Activated naive CD8-positive, alpha-beta T cell treated with anti-CD3 and anti-CD28 coated beads, Interleukin-2, amount 50 U/mL, for 16 hours (primary cell): ENCODE measurements around the gene SNTB2.
"Not testable (repeated sequence)": the region's sequence is repeated elsewhere in the genome, so short reads cannot be mapped to it uniquely, and the experiment has no call there.

Experiments
- DNase-seq: peaks from one replicate; pipeline ENCODE4 v3.0.0-alpha.2; 2020; ENCODE audit warnings: low read depth, low spot score

The SNTB2 gene

GRCh38 chr16:69186642-69187445 is at the start of gene SNTB2:
TSS of gene SNTB2 (plus strand) at chr16:69187164. CDS start at chr16:69187167, 3 bp downstream.
- peak; percentile 25 for DNase-seq

DNA sequence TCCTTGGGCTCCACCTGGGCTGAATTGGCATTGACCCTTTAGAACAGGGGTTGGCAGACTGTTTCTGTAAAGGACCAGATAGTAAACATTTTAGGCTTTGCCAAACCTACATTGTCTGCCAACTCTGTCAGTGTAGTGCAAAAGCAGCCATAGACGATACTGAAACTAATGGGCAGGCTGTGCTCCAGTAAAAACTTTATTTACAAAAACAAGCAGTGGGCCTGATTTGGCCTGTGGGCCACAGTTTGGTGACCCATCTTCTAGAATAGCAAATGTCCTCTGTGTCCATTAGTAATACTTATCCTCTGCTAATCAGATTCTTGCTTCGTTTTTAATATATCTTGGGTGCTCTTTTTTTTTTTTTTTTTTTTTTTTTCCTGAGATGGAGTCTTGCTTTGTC is 48.4 kb upstream of the SNTB2 start:
- DNase-seq, result no peak

DNA sequence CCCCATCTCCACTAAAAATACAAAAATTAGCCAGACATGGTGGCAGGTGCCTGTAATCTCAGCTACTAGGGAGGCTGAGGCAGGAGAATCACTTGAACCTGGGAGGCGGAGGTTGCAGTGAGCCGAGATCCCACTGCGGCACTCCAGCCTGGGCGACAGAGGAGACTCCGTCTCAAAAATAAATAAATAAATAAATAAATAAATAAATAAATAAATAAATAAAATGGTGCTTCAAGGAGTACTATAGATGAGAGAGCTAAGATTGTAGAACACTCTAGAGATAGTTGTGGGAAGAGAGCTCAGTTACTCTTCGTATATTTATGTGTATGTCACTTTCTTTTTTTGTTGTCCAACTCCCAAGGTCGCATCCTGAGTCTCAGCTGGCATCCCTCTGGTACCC is 47.5 kb upstream of the SNTB2 start:
- DNase-seq, result not testable (repeated sequence)

- no peak for DNase-seq
These were observed 46.0 kb upstream of the SNTB2 start for GRCh38 chr16:69141014-69141413.

- DNase-seq, result no peak
These were observed 45.0 kb upstream of the SNTB2 start for GRCh38 chr16:69141936-69142335.

- no peak for DNase-seq
These were observed 43.8 kb upstream of the SNTB2 start for GRCh38 chr16:69143116-69143515.

DNA sequence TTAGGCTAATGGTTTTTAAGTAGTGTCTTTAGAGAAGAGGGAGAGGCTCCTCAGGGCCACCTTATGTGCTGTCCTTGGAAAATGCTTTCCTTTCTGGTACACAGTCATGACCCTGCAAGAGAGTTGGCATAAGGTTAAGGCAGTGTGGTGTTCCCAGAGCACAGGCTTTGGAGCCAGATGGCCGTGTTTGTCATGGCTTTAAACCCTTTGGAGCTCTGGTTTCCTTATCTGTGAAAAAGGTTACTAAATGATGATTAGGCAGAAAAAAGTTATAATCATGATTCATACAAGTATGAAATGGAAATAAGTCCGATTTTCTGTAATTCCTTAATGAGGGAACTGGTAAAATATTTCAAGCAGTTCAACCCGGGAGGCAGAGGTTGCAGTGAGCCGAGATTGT is 41.3 kb upstream of the SNTB2 start:
- DNase-seq, result no peak

- not testable (repeated sequence) for DNase-seq
These were observed 37.3 kb upstream of the SNTB2 start for GRCh38 chr16:69149621-69150020.

DNA sequence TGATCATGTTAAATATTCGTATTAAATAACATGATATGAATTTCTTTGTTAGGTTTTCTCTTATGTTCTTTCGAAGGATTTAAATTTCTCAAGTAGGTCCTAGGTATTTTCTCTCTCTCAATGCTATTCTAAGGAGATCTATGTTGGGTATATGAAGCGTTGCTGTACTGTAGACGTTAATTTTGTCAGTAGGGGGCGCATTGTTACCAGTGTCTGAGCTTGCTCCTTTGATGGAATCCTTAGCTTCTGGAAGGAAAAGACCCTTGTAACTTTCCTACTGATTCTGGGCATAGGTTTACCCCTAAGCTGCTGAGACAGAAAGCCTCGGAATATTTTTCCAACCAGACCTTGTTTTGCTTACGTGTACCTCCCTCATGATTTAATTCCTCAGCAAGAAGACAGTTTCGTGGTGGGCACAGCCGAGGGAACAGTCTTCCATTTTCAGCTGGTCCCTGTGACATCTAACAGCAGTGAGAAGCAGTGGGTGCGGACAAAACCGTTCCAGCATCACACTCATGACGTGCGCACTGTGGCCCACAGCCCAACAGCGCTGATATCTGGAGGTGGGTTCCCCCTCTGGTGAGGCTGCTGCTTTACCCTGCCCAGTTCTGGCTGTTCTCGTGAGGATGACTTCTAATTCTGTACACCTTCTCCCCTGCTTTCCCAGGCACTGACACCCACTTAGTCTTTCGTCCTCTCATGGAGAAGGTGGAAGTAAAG is 36.7 kb upstream of the SNTB2 start:
- peak; percentile 6 for DNase-seq

DNA sequence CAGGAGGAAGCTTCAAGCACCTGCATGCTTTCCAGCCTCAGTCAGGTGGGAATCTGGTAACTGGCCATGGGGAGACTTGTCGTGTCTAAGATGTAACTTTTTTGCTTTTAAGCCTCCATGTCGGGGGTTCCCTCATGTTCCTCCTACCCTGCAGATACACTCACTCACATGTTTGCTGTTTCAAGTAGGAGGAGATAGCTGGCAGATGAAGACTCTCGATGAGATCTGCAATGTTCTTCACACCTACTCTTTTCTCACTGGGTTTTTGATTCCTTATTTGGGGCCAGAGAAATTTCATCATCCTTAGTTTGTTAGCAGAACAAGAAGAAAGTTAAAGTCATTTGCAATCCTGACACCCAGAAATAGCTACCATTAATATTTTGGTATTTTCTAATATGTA is 29.8 kb upstream of the SNTB2 start:
- no peak for DNase-seq

GRCh38 chr16:69160192-69160591 is 26.8 kb upstream of the SNTB2 start:
- no peak for DNase-seq

GRCh38 chr16:69165584-69165983 is 21.4 kb upstream of the SNTB2 start:
- DNase-seq, result no peak

GRCh38 chr16:69166221-69166833 is 20.6 kb upstream of the SNTB2 start:
- DNase-seq, result peak; percentile 56

- no peak for DNase-seq
These were observed 19.7 kb upstream of the SNTB2 start for GRCh38 chr16:69166946-69167930.

- no peak for DNase-seq
These were observed 17.9 kb upstream of the SNTB2 start for GRCh38 chr16:69169051-69169450.

DNA sequence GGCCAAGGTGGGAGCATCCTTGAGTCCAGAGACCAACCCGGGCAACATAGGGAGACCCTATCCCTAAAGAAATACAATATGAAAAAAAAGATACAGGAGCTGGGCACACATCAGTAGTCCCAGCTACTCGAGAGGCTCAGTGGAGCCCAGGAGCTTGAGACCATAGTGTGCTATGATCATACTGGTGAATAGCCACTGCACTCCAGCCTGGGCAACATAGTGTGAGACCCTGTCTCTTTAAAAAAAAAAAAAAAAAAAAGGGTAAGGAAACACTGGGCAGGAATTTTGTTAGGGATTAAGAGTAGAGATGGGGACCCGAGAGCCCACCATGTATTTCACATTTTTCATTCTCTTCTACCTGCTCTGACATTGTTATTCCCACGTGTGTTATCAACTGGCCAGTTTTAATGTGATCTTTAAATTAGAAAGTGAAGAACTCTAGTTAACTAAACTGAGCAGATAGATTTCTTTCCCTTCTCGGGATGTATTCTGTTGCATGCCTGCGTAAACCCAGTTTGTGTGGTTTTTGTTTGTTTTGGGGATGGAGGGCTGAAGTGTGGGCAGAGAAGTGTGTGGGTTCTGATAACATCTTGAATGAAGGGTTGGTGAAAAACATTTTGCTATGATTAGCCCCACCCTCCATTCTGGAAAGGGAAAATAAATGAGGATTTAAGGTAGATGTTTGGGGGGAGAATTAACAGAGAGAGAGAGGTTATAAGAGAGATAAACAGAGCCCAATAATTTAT is 17.2 kb upstream of the SNTB2 start:
- DNase-seq, result no peak

DNA sequence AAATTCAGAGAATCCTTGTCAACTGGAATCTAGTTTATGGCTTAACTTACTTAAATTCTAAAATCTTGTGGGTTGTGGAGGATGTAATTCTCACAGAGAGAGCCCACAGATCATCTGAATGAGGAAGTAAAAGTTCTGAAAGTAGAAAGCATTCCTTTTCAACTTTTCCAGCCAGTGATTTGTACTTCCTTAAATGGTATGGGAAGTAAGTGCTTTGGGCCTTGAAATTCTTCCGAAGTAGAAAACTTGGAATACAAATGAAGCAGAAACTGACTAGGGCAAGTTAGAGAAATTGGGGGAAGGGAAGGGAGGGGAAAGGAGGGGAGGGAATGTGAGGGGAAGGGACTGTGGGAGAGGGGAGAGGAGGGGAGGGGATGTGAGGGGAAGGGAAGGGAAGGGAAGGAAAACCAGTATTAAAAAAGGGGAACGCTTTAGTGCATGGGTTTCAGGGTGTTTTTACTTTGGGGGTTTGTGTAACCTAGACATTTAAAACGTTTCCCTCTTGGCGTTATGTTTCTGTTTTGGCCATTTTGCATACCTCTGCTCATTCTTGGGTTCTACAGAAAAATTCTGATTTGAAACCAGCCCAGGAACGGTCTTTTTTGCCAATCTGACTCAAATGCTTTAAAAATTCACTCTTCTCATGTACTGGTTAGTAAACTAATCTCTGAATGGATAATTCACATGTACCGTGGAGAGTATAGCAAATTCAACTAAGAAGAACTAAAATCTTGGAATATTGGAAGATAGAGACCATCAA is 15.5 kb upstream of the SNTB2 start:
- DNase-seq, result no peak

- DNase-seq, result no peak
These were observed 10.7 kb upstream of the SNTB2 start for GRCh38 chr16:69176033-69176800.

- no peak for DNase-seq
These were observed 7.5 kb upstream of the SNTB2 start for GRCh38 chr16:69179328-69180010.
